HS-27A (cell line): ENCODE results near the gene HPGDS.
"Not testable (repeated sequence)": the region's sequence is repeated elsewhere in the genome, so short reads cannot be mapped to it uniquely, and the experiment has no call there.

ENCODE experiments used
- DNase-seq: peaks from one replicate; pipeline ENCODE4 v3.0.0-alpha.2; 2012; ENCODE audit warnings: low read depth, missing footprints

HPGDS gene

DNA sequence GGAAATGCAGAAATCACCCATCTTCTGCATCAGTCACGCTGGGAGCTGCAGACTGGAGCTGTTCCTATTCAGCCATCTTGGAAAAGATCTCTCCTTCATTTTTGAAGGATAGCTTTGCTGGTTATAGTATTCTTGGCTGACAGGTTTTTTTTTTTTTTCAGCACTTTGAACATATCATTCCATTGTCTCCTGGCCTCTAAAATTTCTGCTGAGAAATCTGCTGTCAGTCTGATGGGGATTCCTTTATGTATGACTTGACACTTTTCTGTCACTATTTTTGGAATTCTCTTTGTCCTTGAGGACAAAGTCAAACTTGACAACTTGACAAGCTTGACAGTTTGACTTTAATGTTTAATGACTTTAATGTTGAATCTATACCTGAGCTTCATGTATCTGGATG, 16.8 kb downstream of the HPGDS start:
- DNase-seq = no peak

GRCh38 chr4:94319927-94320326, 22.7 kb downstream of the HPGDS start:
- DNase-seq = not testable (repeated sequence)

DNA sequence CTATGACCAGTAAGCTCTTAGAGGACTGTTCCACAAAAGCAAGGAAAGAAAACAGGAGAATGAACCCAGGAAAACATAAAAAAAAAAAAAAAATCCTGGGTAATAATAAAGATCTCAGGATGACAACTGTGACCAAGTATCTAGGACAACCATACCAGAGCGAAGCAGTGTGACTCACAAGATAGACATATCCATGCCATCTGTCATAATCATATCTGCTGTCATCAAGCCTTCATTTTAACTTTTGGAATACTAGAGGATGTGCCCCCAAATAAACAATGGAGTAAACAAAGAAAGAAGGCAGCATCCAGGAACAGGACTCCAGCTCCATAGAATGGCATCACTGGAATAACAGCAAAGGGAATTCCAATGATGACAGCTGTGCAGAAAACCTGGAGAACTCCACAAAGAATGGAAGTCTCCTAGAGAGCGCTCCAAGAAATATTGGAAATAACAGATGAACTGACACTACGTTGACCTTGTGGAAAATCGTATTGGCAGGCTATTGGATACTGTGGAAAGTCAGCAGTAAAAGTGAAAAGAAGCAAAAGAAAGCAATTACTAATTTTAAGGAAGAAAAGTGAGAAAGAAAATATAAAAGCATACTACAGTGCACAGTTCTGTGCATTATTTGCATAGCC, 35.3 kb downstream of the HPGDS start:
- no peak for DNase-seq

GRCh38 chr4:94306713-94307112, 35.9 kb downstream of the HPGDS start:
- DNase-seq = no peak

DNA sequence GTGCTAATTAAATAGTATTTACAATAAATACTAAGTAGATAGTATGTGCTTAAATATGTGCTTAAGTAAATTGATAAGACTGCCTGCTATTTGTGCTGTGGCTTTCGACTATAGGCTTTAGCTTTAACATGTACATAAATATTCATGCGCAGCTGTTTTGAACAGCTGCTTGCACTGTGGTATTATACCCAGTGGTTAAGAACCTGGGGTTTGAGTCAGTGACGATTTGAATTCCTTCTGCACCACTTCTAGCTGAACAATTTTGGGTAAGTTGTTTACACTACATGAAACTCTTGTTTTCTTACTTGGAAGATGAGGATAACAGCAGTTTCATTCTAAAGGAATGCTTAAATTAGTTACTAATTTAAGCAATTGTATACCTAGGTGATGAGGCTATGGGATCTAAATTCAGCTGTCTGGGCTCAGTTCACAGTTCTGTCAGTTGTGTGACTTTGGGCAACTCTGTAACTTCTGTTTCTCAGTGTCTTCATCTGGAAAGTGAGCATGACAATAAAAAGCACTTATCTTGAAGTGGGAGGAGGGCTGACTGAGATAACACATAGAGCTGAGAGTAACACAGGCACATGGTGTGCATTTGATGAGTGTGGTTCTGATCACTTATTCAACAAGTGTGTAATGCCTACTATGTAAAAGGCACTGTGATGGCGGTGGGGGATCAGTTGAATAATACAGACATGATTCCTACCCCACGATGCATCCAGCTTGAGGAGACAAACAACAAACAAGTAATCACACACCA, 37.0 kb downstream of the HPGDS start:
- DNase-seq = no peak

GRCh38 chr4:94304365-94304971, 38.2 kb downstream of the HPGDS start:
- no peak for DNase-seq

GRCh38 chr4:94302191-94302590, 40.4 kb downstream of the HPGDS start:
- no peak for DNase-seq

- DNase-seq = no peak
Observed at GRCh38 chr4:94298725-94299252, 43.8 kb downstream of the HPGDS start.

GRCh38 chr4:94295473-94295872, 47.2 kb downstream of the HPGDS start:
- DNase-seq = not testable (repeated sequence)

DNA sequence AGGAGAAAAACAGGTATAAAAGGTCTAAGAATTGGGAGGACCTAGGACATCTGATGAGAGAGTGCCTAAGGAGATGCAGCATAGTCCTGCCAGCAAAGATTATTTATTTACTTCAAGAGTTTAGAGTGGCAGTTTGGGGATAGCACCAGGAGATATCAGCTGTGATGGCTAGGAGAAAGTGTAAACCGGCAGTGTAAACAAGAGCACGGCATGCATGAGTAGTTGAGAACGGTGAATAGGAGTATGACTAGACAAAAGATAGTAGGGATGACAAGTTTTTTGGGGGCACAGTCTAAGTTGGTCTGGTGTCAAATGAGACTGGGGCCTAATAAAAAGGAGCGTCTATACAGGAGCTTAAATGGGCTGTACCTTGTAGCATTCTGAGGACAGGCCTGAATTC, 48.7 kb downstream of the HPGDS start:
- DNase-seq = not testable (repeated sequence)

GRCh38 chr4:94290245-94290644, 52.4 kb downstream of the HPGDS start:
- DNase-seq = no peak

DNA sequence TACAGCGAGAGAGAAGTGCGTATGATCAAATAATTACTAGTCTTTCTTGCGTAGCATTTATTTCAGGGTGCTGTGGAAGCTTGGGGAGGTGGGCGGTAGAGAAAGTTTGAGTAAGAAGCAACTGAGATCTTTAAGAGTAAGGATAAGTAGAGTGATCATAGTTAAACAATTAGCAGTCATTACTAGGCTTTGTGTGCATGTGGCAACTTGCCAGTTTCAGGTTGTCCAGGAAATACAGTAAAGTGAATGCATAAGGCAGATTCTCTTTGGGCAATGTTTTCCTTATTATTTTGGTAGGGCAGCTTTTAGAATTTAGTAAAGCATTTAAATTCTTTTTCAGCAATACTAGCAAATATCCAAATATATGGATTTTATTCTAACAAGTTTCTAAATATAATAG, 57.0 kb downstream of the HPGDS start:
- no peak for DNase-seq

- no peak for DNase-seq
Observed at GRCh38 chr4:94284889-94285288, 57.7 kb downstream of the HPGDS start.

DNA sequence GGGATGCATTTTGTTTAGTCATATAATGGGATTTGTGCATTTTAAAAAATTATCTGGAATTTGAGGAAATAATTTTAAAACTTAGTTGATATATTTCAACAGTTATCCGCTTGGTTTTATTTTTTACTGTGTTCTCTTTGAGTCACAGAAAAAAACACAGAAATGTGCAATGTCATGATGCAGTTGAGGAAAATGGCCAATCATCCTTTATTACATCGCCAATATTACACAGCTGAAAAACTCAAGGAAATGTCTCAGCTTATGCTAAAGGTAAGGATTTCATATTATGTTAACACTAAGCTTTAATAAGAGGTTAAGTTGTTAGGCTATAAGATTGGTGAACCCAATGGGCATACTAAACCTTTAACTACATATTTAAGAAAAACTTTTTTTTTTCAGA, 63.9 kb downstream of the HPGDS start:
- no peak for DNase-seq

- DNase-seq = no peak
Observed at GRCh38 chr4:94277534-94277933, 65.1 kb downstream of the HPGDS start.

DNA sequence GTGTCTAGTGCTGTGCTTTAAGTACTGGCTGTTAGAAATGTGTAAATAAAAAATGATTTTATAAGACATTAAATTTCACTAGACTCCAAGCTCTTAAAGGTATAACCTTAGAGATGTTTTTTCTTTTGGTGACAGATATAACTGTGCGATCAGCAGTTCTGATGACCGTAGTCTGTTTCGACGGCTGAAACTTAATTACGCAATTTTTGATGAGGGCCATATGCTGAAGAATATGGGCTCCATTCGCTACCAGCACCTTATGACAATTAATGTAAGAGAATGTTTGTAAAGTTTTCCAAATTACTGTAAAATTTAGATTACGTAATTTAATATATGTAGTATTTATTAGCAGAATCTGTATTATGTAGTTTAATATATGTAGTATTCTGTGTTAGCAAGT, 66.4 kb downstream of the HPGDS start:
- DNase-seq = no peak

- DNase-seq = no peak
Observed at GRCh38 chr4:94274912-94275311, 67.7 kb downstream of the HPGDS start.

GRCh38 chr4:94271248-94271647, 71.4 kb downstream of the HPGDS start:
- DNase-seq = no peak

DNA sequence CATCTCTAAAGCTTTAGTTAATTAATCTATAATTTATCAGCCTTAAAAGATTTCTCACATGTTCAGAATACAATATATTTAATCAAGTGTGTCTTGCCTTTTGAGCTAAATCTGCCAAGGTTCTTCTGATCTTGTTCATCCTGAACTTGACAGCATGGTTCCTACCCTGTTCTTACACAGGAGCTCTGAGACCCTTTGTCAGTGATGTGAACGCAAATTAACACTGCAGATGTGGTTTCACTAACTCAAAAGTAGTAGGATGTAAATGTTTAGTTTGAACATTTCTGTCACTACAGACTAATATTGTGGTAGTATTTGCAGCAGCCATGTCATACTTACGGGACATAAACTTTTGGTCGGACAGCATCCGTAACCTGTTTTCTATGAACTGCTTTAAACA, 75.6 kb downstream of the HPGDS start:
- no peak for DNase-seq

DNA sequence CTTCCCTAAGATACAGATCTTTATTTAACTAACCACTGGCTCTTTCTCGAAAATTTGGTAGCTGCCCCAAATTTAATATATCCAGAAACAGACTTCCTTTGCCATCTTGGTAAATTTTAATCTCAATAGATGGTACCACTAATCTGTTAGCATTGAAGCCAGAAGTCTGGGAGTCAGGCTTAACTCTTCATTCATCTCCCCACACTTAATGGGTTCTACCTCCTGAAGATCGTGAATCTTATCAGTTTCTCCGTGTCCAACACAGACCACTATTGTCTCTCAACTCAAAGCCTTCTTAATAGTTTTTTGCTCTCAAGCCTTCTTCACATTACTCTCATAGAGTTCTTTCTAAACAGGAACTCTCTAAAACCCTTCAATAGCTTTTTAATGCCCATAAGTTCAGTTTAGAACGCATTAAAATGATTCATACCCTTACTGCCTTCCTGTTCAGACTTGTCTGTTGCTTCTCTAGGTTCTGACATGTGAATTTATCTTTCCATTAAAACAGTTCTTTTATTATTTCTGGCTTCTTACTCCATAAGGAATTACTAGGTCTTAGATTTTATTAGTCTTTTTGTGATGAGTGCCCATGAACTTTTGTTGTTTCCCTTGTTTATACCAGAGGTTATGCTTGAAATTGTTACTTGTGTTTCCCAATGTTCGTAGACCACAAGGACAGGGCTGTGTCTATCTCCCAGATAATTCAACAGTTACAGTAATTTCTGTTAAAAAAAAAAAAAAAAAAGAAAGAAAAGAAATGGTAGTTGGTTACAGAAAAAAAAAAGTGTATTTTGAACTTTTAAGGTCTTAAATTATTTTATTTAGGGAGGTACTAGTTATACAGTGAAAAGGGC, 80.2 kb downstream of the HPGDS start:
- no peak for DNase-seq

DNA sequence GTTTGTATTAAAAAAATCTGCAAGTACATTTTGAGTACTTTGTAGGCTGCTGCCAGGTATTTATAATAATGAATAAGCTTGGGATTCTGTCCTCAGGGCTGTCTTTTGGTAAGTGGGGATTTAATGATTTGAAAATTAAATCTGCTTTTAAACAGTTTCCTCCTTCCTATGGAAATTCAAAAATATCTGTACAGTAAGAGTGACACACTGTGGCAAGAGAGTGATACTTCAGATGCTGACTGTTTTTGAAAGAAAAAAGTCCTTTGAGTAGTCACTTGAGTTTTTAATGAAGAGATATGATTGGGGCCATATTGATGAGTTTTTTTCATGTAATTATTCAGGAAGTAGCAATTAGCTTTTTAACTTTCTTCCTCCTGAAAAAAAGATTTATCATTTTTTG, 85.8 kb downstream of the HPGDS start:
- no peak for DNase-seq

DNA sequence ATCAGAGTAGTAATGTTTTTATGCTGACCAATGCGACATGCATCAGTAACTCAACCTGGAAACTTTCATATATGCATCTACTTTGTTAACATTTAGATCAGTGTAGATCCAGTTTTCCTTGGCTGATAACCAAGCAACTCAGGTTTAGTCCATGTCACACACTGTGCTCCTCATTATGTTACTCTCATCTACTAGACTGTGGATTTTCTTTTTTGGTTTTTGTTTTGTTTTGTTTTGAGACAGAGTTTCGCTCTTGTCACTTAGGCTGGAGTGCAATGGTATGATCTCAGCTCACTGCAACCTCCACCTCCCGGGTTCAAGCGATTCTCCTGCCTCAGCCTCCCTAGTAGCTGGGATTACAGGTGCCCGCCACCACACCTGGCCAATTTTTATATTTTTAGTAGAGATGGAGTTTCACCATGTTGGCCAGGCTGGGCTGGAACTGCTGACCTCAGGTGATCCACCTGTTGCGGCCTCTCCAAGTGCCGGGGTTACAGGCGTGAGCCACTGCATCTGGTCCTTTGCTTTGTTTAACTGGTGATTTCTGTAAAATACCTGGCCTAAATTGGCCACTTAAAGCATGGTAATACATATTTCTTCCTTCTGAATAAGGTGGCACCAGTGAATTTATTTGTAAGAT, 86.4 kb downstream of the HPGDS start:
- DNase-seq = no peak
